Measurements from ENCODE around the gene GTF2H4.
"Not testable (repeated sequence)": the region's sequence is repeated elsewhere in the genome, so short reads cannot be mapped to it uniquely, and the experiment has no call there.

The GTF2H4 gene

GRCh38 chr6:30907758-30908591, at the start of gene GTF2H4:
TSS of gene GTF2H4 (plus strand) at chr6:30908207.
- DNase-seq = peak; percentile 95

GRCh38 chr6:30859726-30860125, 48.3 kb upstream of the GTF2H4 start:
- DNase-seq = not testable (repeated sequence)

- DNase-seq = no peak
Observed at GRCh38 chr6:30861257-30862048, 46.6 kb upstream of the GTF2H4 start.

- DNase-seq = no peak
Observed at GRCh38 chr6:30862156-30862875, 45.7 kb upstream of the GTF2H4 start.

DNA sequence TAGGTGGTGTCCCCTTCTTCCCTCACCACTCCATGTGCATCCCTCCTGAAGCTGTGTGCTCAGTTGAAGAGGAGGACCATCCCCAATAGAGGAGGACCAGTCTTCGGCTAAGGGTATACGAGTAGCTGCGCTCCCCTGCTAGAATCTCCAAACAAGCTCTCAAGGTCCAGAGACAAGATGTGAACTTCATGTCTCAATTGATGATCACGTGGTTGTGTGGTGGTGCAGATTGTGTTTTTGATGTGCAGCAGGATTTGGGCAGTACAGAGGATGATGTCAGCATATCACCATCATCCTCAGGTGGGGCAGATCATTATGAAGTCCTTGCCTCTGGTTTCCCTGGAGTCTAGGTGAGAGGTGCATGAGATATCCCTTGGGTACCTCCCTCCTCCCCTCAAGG, 43.7 kb upstream of the GTF2H4 start:
- DNase-seq = no peak

- not testable (repeated sequence) for DNase-seq
Observed at GRCh38 chr6:30869241-30869749, 38.7 kb upstream of the GTF2H4 start.

DNA sequence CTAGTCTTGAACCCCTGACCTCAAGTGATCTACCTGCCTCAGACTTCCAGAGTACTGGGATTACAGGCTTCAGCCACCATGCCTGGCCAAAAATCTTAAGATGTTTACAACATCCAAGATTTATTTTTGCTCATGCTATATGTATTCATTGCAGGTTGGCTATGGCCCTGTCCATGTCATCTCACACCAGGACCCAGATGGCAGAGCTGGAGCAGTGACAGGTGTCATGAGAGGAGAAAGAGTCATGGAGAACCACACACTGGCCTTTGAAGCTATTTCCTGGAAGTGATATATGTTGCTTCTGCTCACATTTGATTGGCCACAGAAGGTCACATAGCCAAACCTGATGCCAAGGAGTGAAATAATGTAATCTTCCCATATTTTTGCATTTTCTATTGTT, 37.5 kb upstream of the GTF2H4 start:
- DNase-seq = no peak

- no peak for DNase-seq
Observed at GRCh38 chr6:30871592-30872183, 36.3 kb upstream of the GTF2H4 start.

GRCh38 chr6:30873137-30873640, 34.8 kb upstream of the GTF2H4 start:
- no peak for DNase-seq

DNA sequence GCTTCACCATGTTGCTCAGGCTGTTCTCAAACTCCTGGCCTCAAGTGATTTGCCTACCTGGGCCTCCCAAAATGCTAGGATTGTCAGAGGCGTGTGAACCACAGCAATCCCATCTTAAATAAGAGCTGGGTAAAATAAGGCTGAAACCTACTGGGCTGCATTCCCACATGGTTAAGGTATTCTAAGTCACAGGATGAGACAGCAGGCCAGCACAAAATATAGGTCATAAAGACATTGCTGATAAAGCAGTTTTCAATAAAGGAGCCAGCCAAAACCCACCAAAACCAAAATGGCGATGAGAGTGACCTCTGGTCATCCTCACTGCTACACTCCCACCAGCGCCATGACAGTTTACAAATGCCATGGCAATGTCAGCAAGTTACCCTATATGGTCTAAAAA, 34.2 kb upstream of the GTF2H4 start:
- not testable (repeated sequence) for DNase-seq

DNA sequence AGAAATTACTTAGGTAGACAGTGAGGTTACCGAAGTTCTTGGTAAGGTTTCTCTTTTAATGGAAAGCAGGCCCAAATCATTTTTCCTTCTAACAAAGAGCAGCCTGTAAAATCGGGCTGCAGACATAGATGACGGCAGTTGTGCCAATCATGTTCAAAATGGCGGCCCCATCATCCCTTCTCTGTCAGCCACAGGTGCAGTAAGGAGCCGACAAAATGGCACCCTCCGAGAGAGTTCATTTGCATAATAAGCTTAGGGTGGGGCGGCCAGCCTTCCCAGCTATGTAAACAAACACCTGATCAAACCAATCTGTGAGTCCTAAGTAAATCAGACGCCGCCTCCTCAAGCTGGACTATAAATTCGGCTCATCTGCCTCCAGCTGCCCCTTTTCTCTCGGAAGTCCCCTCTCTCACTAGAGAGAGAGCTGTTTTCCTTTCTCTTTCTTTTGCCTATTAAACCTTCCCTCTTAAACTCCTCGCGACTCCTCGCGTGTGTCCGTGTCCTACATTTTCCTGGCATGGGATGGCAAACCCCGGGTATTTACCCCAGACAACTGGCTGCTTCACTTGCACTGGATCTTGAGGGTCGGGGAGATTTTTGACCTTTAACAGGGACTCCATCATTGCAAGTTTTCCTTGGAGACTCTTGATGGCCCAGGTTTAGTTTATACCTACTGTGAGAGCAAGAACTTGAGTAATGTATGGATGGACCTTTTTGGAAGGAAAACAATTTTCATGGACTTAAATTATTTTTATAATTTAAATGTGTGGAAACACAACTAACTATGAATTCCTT, 32.6 kb upstream of the GTF2H4 start:
- DNase-seq = no peak

DNA sequence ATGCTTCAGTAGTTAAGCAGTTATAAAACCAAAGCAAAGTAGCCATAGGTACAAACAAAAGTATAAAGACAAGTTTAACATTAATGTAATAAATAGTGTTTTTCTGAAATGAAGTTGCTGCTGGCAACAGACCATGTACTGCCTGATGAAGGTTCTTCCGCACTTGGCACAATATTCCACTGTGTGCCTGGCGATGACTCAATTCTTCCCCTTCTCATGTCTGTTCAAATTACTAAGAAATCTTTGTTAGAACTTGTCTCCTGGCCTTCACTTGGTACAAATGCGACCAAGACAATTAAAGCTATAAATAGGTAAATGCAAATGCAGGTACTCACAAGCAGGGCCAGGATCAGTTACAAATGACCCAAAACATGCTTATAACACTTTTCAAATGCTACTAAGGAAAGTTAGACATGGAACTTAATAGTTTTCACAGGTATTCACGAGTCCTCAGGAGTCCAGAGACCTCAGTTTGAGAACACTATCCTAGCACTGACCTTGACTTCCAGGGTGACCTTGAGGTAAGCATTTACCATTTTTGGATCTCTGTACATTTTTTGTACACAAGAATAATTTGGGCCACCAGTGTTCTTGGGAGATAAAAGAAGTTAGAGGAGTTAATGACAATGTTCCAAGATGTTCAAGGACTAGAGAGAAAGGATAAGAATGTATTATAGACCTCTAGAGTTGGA, 31.8 kb upstream of the GTF2H4 start:
- DNase-seq = no peak

DNA sequence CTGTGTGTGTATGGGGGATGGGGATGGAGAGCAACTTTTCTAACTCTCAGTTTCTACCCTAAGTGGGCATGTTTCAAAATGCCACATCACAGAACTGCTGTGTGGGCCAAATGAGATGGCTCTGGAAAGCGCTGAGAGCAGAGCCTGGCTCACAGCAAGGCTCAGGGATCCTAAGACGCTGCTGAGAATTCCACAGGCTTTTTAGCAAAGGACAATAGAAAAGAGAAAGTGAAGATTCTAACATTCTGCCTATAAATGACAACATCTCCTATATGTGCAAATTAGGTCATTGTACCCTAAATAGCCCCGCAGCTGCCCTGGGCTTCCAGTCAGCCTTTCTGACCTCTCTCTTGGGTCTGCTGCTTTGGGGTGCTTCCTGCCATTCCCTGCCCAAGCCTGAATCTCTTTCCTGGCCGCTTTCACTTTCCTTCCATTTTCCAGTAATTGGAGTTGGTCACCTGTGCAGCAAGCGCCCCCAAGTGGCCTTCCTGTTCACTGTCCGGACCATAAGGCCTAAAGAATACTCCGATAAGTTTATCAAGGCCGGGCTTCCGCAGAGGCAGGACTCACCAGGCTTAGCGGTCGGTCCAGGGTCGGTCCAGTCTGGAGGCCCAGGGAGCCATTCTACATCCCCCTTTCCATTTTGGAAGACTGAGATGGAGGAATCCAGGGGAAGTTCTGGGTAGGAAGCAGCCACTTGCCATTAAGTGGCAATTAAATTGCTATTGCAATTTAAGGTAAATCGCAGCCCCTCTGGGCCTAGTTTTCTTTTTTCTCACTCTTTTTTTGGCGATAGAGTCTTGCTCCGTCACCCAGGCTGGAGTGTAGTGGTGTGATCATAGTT, 30.4 kb upstream of the GTF2H4 start:
- DNase-seq = peak; percentile 72

DNA sequence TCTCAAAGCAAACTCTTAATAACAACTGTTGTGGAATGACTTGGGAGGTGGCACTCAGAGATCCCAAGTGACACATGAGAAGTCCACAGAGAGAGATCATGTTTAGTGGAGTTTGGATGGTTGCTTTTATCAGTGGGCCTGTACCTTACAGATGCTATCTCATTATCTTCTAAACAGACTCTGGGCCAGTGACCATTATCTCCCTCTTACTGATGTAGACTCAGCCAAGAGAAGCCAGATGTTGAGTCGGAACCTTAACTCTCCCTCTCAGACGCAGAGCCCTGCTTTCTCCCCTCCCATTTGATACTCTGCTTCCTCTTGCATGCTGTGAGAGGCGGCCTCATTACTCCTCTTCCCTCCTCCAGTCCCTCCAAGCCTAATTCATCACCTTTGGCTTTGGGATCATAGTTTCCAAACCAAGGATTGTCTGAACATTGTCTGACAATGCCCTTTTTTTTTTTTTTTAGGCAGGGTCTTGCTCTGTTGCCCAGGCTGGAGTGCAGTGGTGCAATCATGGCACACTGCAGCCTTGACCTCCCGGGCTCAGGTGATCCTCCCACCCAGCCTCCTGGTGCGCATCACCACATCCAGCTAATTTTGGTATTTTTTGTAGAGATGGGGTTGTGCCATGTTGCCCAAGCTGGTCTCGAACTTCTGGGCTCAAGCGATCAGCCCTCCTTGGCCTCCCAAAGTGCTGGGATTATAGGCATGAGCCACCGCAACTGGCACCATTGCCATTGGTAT, 28.2 kb upstream of the GTF2H4 start:
- DNase-seq = no peak

DNA sequence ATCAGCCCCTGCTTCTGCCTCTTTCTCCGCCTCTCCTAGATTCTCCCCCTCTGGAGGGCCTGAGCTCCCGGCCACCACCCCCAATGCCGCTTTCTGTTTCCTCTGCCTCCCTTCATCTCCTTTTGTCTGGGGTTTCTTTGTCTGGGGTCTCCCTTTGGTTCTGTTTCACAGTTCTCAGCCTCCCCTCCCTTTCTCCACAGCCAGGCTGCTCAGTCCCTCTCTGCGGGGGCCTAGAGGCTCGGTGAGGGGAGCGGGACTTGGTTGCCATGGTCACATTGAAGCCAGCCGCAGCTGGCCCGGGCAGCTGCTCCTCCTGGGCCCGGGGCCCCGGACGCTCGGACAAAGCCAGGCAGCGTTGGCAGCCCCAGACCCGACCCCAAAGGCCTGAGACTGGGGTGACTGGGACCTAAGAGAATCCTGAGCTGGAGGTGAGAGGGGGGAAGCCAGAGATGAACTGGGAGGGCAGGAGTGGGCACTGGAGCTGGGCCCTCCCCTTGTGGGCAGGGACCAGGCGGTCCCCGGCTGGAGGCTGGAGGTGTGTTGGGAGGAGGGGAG, 27.2 kb upstream of the GTF2H4 start:
- DNase-seq = no peak

DNA sequence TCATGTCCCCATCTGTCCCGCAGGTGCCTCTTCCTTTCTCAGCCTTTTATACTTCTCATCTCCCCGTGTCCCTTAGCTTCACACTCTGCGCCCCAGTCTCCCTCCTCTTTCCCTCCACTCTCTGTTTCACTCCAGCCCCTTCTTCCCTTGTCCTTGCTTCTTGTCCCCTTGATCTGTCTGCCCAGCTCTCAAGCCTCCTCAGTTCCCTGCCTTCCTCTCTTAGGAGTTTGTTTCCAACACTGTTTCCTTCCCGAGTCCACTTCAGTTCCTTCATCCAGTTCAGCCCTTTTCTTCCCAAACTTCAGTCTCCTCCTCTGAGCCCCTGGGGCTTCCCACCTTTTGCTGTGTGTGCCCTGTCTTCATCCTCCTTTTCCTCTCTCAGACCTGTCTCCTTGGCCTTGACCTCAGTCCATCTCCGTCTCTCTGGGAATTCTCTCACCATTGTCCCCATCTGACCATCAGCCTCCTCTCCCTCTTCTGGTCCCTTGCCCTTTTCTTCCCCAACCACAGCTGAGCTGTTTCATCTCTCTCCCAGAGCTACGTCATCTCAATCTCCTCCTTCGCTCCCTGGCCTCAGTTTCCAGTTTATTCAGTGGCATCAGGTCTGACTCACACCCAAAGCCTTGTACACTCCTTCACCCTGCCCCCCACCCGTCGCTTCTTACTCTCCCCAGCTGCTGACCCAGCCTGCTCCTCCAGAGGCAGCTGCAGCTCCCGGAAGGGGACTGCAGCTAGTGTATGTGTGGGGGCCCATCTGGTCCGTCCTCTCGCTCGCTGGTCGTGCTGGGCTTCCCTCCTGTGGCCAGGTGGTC, 26.4 kb upstream of the GTF2H4 start:
- DNase-seq = no peak

DNA sequence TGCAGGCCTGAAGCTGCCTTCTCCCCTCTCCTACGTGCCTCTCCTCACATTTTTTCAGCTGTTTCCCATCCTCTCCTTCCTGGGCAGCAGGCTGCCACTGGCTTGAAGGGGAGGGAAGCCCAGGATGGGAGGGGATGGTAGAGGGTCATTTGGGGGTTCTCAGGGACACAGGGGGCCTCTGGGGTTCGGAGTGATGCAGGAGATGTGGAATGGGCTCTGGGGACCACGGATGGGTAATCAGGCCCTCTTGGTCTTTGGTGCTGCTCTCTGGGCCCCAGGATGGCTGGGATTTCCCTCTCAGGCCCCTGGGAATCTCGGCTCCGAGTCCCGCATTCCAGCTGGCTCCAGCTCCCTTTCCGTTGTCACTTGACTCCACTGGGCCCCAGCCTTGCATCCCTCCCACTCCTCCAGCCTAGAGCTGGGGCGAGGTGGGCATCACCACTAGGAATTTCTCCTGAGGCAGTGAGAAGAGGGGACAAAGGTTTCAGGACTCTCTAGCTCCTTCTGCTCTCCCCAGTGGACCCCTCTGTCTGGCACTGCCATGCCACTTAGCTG, 25.7 kb upstream of the GTF2H4 start:
- no peak for DNase-seq

Data from CD4-positive, alpha-beta T cell treated with Interleukin-15 for 1 hour (primary cell).